Brain microvascular endothelial cell (primary cell): ENCODE data around the gene CMKLR1.

ENCODE experiments used
- DNase-seq: peaks from one replicate; pipeline ENCODE4 v3.0.0-alpha.2; 2020
- H3K27ac ChIP-seq: fragments of 250-450 bp; sonication (Bioruptor Pico); 2 replicates; pipeline ENCODE4 v1.5.1; 2020; ENCODE audit warnings: mild to moderate bottlenecking, moderate library complexity
- H3K27me3 ChIP-seq: fragments of 250-450 bp; sonication (Bioruptor Pico); replicated peaks from 2 replicates; pipeline ENCODE4 v1.5.1; 2020; ENCODE audit warnings: mild to moderate bottlenecking
- H3K36me3 ChIP-seq: fragments of 250-450 bp; sonication (Bioruptor Pico); replicated peaks from 2 replicates; pipeline ENCODE4 v1.5.1; 2020; ENCODE audit warnings: mild to moderate bottlenecking
- H3K4me3 ChIP-seq: 2 replicates; pipeline ENCODE4 v1.5.1; 2011; ENCODE audit warnings: low read depth, mild to moderate bottlenecking, control low read depth, low read length, moderate library complexity
- in situ Hi-C: cut with HindIII; loops from 2 replicates; pipeline ENCODE4 v1.10.0; 2017; ENCODE audit warnings: low sequenced_read_pairs, low pct_ligation_motif_present
- TF ChIP-seq, protein P1 (sequence below): IDR thresholded peaks from 2 replicates; pipeline ENCODE4 v1.5.1; 2011; ENCODE audit warnings: low read depth, mild to moderate bottlenecking, moderate library complexity, low read length, control low read depth, inconsistent platforms; ENCODE audit errors: missing control alignments

The CMKLR1 gene

DNA sequence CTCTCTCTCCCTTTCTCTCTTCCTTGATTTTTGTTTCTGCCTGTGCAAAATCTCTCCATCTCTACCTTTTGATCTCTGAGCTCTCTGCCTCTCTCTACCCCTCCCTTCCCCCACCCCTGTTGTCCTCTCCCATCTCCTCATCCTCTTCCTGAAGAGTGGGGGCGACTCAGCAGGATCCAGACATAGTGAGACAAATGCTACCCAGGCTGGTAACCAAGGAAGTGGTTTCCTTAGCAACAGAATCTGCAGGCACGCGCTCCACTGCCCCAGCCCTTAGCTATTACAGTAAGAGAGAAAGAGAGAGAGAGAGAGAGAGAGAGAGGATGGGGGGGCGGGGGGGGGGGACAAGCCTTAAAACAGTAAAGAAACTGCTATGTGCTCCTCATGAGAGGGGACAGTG is 85.6 kb downstream of the CMKLR1 start:
- H3K27ac ChIP-seq, result no peak overlapping the region
- DNase-seq, result no peak
- H3K27me3 ChIP-seq, result no peaks in the 10 kb centered on the region
- TF ChIP-seq, protein P1, sequence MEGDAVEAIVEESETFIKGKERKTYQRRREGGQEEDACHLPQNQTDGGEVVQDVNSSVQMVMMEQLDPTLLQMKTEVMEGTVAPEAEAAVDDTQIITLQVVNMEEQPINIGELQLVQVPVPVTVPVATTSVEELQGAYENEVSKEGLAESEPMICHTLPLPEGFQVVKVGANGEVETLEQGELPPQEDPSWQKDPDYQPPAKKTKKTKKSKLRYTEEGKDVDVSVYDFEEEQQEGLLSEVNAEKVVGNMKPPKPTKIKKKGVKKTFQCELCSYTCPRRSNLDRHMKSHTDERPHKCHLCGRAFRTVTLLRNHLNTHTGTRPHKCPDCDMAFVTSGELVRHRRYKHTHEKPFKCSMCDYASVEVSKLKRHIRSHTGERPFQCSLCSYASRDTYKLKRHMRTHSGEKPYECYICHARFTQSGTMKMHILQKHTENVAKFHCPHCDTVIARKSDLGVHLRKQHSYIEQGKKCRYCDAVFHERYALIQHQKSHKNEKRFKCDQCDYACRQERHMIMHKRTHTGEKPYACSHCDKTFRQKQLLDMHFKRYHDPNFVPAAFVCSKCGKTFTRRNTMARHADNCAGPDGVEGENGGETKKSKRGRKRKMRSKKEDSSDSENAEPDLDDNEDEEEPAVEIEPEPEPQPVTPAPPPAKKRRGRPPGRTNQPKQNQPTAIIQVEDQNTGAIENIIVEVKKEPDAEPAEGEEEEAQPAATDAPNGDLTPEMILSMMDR, result no peak
- H3K4me3 ChIP-seq, result no peak overlapping the region
- in situ Hi-C loops, result no loop called here
- no peaks in the 10 kb centered on the region for H3K36me3 ChIP-seq

DNA sequence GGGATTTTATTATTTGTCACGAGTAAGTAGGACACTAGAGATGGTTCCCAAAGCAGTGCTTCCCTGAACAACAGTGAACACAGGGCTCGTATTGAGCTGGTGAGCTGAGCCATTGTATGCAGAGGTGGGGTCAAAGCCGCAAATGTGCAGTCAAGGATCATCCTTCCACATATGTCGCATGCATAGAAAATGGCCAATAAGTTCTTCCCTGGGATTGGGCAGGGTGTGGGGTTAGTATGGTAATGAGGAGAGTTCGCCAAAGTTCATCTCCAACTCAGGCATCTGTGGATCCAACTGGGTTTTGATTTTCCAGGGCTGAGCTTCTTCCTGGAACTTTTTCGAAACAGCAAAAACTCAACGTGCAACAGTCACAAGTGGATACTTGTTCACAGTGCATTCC is 86.6 kb downstream of the CMKLR1 start:
- Histone ChIP-seq H3K36me3 (no peaks in the 10 kb centered on the region), H3K27me3 (no peaks in the 10 kb centered on the region), H3K4me3 (no peak overlapping the region), H3K27ac (no peak overlapping the region)
- in situ Hi-C loops, result no loop called here
- TF ChIP-seq, protein P1, result no peak
- DNase-seq, result no peak

DNA sequence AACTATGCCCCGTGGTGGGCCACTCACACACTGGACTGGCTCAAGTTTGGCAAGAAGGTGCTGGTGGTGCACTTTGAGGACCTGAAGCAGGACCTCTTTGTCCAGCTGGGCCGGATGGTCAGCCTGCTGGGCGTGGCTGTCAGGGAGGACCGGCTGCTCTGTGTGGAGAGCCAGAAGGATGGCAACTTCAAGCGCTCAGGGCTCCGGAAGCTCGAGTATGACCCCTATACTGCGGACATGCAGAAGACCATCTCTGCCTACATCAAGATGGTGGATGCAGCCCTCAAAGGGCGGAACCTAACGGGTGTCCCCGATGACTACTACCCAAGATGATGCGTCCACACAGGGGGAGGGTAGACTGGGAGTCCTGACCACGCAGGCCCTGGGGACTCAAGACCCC is 91.1 kb downstream of the CMKLR1 start:
- TF ChIP-seq, protein P1, result no peak
- no peaks in the 10 kb centered on the region for H3K36me3 ChIP-seq
- H3K4me3 ChIP-seq, result no peak overlapping the region
- no peak for DNase-seq
- H3K27me3 ChIP-seq, result no peaks in the 10 kb centered on the region
- H3K27ac ChIP-seq, result no peak overlapping the region
- in situ Hi-C loops, result no loop called here

DNA sequence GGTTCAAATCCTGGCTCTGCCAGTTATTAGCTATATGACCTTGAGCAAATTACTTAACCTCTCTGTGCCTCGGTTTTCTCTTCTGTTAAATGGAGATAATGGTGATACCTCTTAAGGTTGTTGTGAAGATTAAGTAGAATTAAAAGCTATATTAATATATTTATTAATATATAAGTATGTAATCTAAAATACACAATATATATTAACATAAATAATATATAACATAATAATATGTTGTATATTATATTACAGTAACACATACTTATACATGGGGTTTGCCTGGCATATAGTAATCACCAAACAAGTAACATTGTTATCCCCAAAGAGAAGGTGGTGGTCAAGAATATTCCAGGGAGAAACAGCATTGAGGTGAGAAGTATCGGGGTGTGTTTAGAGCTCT is 92.0 kb downstream of the CMKLR1 start:
- no peak for DNase-seq
- in situ Hi-C loops, result no loop called here
- H3K36me3 ChIP-seq, result no peaks in the 10 kb centered on the region
- TF ChIP-seq, protein P1, result no peak
- H3K27me3 ChIP-seq, result no peaks in the 10 kb centered on the region
- no peak overlapping the region for H3K4me3 ChIP-seq
- H3K27ac ChIP-seq, result no peak overlapping the region

DNA sequence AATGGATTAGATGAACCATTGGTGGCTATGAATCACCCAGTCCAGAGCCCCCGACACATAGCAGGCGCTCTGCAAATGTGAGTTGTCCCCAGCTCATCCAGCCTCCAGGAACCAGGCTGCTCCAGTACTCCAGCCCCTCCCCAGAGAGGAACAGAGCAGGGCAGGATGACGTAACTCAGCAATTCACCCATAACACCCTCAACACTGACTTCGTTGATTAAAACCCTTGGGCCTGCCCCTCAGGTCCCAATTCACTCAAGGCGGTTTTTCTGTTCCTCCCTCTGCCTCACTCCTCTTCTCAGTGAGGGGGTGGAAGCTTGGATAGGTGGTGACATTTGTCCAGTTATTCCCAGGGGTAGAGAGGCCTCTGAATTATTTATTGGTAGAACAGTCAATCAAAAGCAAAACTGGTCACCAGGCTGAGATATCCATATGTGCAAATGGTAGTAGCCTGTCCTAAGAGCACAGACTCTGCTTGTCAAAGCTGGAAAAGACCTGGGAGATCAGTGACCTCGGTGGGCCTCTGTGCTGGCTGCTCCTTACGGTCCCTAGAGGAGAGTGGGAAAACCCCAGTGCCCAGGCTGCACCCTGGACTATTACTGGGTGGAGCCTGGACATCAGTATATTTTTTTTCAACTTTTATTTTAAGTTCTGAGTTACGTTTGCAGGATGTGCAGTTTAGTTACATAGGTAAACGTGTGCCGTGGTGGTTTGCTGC is 97.0 kb downstream of the CMKLR1 start:
- Histone ChIP-seq H3K4me3 (no peak overlapping the region), H3K27me3 (no peaks in the 10 kb centered on the region), H3K36me3 (no peaks in the 10 kb centered on the region), H3K27ac (no peak overlapping the region)
- in situ Hi-C loops, result no loop called here
- TF ChIP-seq, protein P1, result no peak
- DNase-seq, result no peak

DNA sequence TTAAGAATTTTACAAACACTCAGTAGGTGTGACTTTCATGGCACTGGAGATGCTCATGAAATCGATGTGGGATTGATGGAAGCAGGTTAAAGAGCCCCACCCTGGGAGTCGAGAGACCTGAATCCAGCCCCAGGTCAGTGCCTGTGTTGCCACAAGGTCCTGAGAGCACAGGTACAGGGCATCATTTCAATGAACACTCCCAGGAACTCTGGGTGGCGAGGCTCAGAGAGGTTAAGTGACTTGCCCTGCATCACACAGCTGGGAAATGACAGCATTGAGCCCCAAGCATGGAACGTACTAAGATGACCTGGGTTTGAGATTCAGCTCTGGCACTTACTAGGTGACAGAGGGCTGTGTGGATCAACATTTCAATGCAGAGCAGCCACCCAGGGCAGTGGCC is 98.2 kb downstream of the CMKLR1 start:
- no peak for DNase-seq
- Histone ChIP-seq H3K4me3 (no peak overlapping the region), H3K36me3 (no peaks in the 10 kb centered on the region), H3K27ac (no peak overlapping the region), H3K27me3 (no peaks in the 10 kb centered on the region)
- in situ Hi-C loops, result no loop called here
- TF ChIP-seq, protein P1, result no peak
